Subcutaneous adipose tissue (tissue), 4 donors: ENCODE results near the gene NPFF. TPM values are rescaled to one million over a fixed set of nuclear protein-coding genes. Genes with fewer than 3 reads are reported as not detected.

Source experiments
- CTCF ChIP-seq: fragments of 450-650 bp; IDR thresholded peaks from one replicate; pipeline ENCODE4 v1.5.1; 2016; ENCODE audit warnings: low read depth, mild to moderate bottlenecking, control low read depth, antibody characterized with exemption, moderate library complexity
- small RNA-seq: library from RNA; depleted of rRNA; stranded (forward); fragments of <200 nt; gene quantifications from one replicate; pipeline ENCODE3, GENCODE V24; 2016
- total RNA-seq, 4 donors: library from RNA; depleted of rRNA; stranded (reverse); fragments of >200 nt; gene quantifications; one replicate each; pipeline ENCODE4 v1.1.0, GENCODE V29; 2016

NPFF gene
- total RNA-seq, 4 donors from 2014 or later = not detected

- no peak for TF ChIP-seq CTCF
These were observed 42.4 kb downstream of the NPFF start for GRCh38 chr12:53464685-53465418.

- TF ChIP-seq CTCF = no peak
These were observed 43.3 kb downstream of the NPFF start for GRCh38 chr12:53463802-53464560.

- TF ChIP-seq CTCF = no peak
These were observed 44.3 kb downstream of the NPFF start for GRCh38 chr12:53462935-53463334.

GRCh38 chr12:53461591-53461990 is 45.7 kb downstream of the NPFF start:
- no peak for TF ChIP-seq CTCF

GRCh38 chr12:53461059-53461458 is 46.2 kb downstream of the NPFF start:
- TF ChIP-seq CTCF = no peak

GRCh38 chr12:53459097-53459496 is 48.2 kb downstream of the NPFF start:
- TF ChIP-seq CTCF = no peak

Small RNAs within 50 kb of the gene (small RNA-seq; reads per million reads assigned to genes)
- gene AC023509.3 = not detected

Other genes with a start within 250 kb of the NPFF start
- gene ESPL1, start 239.2 kb downstream of the NPFF start, total RNA-seq = 1 to 10 TPM in 2 of 4 donors, under 1 TPM in 1, not detected in 1; 0.38 to 2.4 (median 2.0) TPM
- gene PFDN5, start 211.9 kb downstream of the NPFF start, total RNA-seq = 100 to 1,000 TPM; 523 to 856 (median 791) TPM
- 10 to 100 TPM; 26.7 to 46.5 (median 40.7) TPM for gene MYG1, start 207.8 kb downstream of the NPFF start, total RNA-seq
- 10 to 100 TPM; 30.3 to 56.9 (median 35.0) TPM for gene AAAS, start 185.9 kb downstream of the NPFF start, total RNA-seq
- not detected for gene SP7, start 171.1 kb downstream of the NPFF start, total RNA-seq
- gene SP1, start 127.3 kb downstream of the NPFF start, total RNA-seq = 10 to 100 TPM; 53.0 to 81.8 (median 72.7) TPM
- under 1 TPM in 1 of 4 donors, not detected in 3; 0.22 TPM for gene AMHR2, start 83.6 kb downstream of the NPFF start, total RNA-seq
- 10 to 100 TPM; 57.7 to 83.1 (median 71.0) TPM for gene PRR13, start 65.8 kb downstream of the NPFF start, total RNA-seq
- gene PCBP2, start 55.4 kb downstream of the NPFF start, total RNA-seq = 100 to 1,000 TPM; 622 to 768 (median 702) TPM
- 10 to 100 TPM in 3 of 4 donors, 1 to 10 TPM in 1; 5.1 to 30.7 (median 24.6) TPM for gene MAP3K12, start 8.0 kb downstream of the NPFF start, total RNA-seq
- gene TARBP2, start 6.2 kb downstream of the NPFF start, total RNA-seq = 10 to 100 TPM; 16.0 to 27.1 (median 22.7) TPM
- gene ATF7, start 118.9 kb upstream of the NPFF start, total RNA-seq = 10 to 100 TPM; 32.0 to 49.7 (median 43.7) TPM
- 100 to 1,000 TPM; 156 to 327 (median 249) TPM for gene ATP5MC2, start 168.6 kb upstream of the NPFF start, total RNA-seq
- 100 to 1,000 TPM; 149 to 263 (median 237) TPM for gene CALCOCO1, start 220.0 kb upstream of the NPFF start, total RNA-seq
- gene CISTR, start 244.5 kb upstream of the NPFF start, total RNA-seq = not detected